HG02759 (cell line): ENCODE results near the gene SYMPK.
"Not testable (repeated sequence)": the region's sequence is repeated elsewhere in the genome, so short reads cannot be mapped to it uniquely, and the experiment has no call there.

ENCODE experiments used
- ATAC-seq: cut with Tn5 transposase; IDR thresholded peaks from one replicate; pipeline ENCODE4 v1.9.1; 2021; ENCODE audit warnings: mild to moderate bottlenecking, moderate library complexity; ENCODE audit not compliant: unreplicated experiment

SYMPK gene

GRCh38 chr19:45870798-45871197 lies 7.9 kb upstream of the SYMPK start:
- no peak for ATAC-seq

GRCh38 chr19:45867241-45867640 lies 4.3 kb upstream of the SYMPK start:
- not testable (repeated sequence) for ATAC-seq

GRCh38 chr19:45866400-45867176 lies 3.6 kb upstream of the SYMPK start:
- ATAC-seq, result no peak

GRCh38 chr19:45865269-45865948 lies 2.5 kb upstream of the SYMPK start:
- no peak for ATAC-seq

- no peak for ATAC-seq
These were observed 1.7 kb upstream of the SYMPK start for GRCh38 chr19:45864629-45865082.

- ATAC-seq, result peak; percentile 32
These were observed 1.1 kb upstream of the SYMPK start, which contains the start of gene FOXA3 for GRCh38 chr19:45863840-45864628. TSS of gene FOXA3 (plus strand) at chr19:45864326. CDS start at chr19:45864457, 131 bp downstream.

- ATAC-seq, result no peak
These were observed 440 bp upstream of the SYMPK start for GRCh38 chr19:45863335-45863839.

- no peak for ATAC-seq
These were observed 730 bp downstream of the SYMPK start for GRCh38 chr19:45862271-45862563.

GRCh38 chr19:45860359-45861259 lies 2.3 kb downstream of the SYMPK start:
- no peak for ATAC-seq

GRCh38 chr19:45854167-45854778 lies 8.7 kb downstream of the SYMPK start:
- ATAC-seq, result no peak

GRCh38 chr19:45852983-45853382 lies 10.0 kb downstream of the SYMPK start:
- ATAC-seq, result no peak

GRCh38 chr19:45852145-45852750 lies 10.7 kb downstream of the SYMPK start:
- ATAC-seq, result no peak

- no peak for ATAC-seq
These were observed 14.0 kb downstream of the SYMPK start for GRCh38 chr19:45848922-45849321.

- ATAC-seq, result no peak
These were observed 15.3 kb downstream of the SYMPK start for GRCh38 chr19:45847663-45848062.

- no peak for ATAC-seq
These were observed 20.7 kb downstream of the SYMPK start for GRCh38 chr19:45842198-45842597.

GRCh38 chr19:45834970-45835369 lies 28.0 kb downstream of the SYMPK start:
- no peak for ATAC-seq

GRCh38 chr19:45828945-45829344 lies 34.0 kb downstream of the SYMPK start:
- no peak for ATAC-seq

- ATAC-seq, result no peak
These were observed 34.4 kb downstream of the SYMPK start for GRCh38 chr19:45828523-45828922.

- no peak for ATAC-seq
These were observed 35.4 kb downstream of the SYMPK start for GRCh38 chr19:45827459-45828093.
